ENCODE results near the gene CLDN16.

CLDN16 gene

DNA sequence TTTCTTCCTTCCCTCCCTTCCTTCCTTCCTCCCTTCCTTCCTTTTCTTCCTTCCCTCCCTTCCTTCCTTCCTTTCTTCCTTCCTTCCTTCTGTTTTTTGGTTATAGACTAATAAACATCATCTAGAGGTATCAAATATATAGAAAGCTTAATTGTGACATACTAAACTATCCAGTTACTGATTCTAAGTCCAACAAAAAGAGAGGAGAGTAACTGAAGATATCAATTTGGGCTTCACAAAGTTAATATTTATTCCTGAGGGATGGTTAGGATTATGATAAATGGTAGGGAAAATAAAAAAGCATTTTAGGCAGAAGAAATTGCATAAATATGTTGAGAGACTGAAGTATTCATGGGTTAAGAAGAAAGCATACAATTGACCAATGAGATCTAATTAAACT, 7.8 kb upstream of the CLDN16 start:
- DNase-seq (ENCODE audit: low read depth), result no peak

DNA sequence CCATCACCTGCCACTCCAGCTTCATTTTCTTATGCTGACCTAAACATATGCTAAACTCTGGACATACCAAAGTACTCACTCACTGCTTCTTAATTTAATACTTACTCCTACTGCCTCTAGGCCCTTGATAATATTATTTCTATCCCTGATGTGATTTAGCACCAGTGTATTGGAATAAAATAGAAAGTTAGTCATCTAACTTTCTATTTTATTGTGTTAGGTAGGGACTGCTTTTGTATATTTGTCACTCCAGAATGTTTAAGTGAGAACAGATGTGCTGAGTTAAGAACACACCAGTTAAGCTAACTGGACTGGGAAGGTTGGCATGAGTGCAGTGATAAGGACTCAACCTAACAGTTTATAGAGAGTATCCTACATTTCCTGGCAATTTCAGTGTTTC, 6.5 kb upstream of the CLDN16 start:
- no peak for DNase-seq (ENCODE audit: low read depth)

DNA sequence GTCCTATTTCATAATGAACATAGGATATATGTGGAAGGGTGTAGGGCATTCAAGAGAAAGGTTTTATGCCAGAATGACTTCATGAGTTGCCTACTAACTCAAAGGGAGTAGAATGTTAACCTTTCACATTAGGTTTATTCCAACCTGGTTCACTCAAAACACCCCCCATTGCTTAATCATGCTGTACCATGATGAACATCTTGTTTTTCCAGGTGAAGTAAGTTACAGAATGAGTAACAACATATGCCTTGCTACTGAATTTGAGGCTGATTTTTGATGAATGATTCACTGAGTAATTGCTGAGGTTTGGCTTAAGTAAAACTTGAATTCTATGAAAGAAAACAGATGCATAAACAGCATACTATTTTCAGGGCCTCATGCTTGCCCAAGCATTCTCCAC, 5.9 kb upstream of the CLDN16 start:
- no peak for DNase-seq (ENCODE audit: low read depth)

DNA sequence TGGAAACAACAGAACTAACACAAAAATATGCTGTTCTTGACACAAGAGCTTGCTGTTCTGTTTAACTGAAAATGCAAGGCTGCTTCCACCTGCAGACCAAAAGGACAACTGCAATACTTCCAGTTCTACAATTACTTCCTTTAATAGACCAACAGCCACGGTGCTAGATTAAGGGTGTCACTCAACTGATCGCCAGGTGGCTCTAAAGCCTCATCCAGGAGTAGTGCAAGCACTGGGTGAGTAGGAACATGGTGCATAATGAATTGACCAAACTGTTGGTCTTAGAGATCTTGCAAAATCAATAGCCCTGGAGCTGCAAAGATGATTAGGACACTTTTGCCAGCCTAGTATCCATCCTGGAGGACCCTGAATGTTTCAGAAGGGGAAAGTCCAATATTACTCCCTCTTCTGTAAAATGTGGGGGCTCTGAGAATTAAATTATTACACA, 3.6 kb upstream of the CLDN16 start:
- no peak for DNase-seq (ENCODE audit: low read depth)

DNA sequence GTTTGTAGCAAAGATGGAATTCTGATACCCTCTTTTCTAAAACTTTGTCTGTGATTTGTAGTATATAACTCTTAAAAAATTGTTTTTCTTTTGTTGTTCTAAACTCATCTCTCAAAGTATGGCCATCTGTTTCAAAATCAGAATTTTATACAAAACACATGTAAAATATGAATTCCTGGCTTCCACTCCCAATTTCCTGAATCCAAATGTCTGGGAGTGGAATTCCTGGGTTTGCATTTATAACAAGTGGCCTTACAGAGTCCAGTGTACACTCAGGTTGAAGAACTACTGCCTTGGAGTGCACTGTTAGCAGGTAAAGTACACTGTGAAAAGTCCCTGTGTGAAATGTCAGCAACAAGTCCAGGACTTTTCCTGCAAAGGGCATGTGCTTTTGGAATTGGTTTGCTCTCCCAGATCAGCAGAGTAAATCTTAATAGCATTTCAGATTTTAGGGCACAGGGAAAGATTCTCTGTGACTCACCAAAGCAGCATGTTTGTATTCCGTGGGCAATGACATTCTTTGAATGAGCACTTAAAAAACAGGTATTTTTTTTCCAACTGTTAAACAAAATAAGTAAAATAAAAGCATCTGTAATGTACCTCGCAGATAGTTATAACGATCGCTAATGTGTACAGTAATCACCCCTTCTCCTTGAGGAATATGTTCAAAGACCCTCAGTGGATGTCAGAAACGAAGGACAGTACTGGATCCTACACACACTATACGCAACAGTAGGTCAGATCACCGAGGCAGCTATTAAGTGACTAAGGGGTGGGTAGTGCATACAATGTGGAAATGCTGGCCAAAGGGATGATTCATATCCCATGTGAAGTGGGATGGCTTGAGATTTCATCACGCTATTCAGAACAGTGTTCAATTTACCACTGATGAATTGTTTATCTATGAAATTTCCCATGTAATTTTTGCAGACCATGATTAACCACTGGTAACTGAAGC, 2.0 kb upstream of the CLDN16 start:
- no peak for DNase-seq (ENCODE audit: low read depth)

DNA sequence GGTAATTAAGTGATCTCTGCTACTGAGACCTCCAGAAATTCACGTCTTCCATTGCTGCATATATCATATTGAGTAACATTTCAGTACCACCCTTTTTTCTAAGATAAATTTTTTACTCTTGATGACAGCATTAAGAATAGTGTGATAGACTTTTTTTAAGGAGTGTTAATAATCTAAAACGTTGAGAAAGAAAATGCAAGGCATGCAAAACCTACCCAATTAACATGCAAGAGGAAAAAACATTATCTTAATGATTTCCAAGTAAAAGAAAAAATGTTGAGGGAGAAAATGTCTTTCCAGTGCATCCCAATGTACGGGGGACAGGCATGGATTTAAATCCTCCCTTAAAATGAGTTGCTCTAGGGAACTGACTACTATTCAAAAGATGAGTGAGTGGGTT, 740 bp downstream of the CLDN16 start:
- DNase-seq (ENCODE audit: low read depth), result no peak

DNA sequence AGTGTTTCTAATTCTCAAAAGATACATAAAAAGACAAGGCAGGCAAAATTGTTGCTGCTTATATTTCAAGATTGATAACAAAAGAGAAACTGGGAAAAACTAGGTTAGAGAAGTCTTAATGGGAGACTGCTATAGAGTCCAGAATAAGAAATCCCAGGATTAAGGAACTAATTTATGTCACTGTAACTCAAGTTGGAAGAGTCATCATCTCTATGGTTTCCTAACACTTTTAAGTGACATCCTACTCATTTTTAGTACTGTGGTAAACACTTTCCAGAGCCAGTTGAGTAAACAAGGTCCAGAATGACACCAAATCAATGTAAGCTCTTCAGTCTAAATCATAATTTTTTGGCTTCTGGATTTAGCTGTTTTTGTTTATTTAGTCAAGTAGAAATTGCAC, 8.0 kb downstream of the CLDN16 start:
- DNase-seq (ENCODE audit: low read depth), result no peak

DNA sequence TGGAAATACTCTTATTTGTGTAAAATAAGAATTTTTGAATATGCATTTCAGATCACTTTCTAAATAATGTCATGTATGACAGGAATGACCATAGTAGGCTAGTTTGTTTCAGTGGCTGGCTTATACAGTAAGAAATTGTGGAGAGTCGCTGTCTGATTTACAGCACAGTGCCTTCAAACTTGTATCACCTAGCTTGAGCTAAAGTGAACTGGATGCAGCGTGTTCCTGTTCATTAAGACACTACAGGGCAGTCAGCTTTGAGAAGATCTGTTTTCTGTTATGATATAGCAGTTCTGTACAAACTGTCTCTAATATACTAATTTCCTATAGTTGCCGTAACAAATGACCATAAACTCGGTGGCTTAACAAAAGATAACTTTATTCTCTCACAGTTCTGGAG, 9.9 kb downstream of the CLDN16 start:
- DNase-seq (ENCODE audit: low read depth), result no peak

DNA sequence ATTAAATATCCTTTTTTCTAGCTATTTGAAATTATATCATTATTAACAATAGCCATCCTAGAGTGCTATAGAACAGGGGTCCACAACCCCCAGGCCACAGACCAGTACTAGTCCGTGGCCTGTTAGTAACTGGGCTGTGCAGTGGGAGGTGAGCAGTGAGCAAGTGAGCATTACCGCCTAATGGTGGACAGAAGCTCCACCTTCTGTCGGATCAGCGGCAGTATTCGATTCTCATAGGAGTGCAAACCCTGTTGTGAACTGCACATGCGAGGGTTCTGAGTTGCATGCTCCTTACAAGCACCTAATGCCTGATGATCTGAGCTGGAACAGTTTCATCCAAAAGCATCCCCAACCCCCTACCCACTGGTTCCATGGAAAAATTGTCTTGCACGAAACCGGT, 11.7 kb downstream of the CLDN16 start:
- no peak for DNase-seq (ENCODE audit: low read depth)

DNA sequence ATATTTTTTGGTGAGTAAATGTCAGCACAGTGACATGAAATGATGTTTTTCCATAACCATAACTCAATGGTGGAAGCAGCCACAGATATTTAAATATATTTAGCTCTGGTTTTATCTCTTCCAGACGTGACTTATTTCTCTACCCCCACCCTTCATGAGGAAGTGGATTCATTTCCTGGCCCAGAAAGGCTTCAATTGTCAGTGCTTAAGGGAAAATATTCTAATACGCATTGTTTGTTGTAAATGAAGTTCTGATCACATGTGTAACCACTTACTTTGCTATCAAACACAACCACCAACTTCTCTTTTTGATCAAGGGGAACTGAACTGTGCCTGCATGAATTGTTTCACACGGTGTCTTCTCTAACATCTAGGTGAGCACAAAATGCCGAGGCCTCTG, 14.0 kb downstream of the CLDN16 start:
- no peak for DNase-seq (ENCODE audit: low read depth)

DNA sequence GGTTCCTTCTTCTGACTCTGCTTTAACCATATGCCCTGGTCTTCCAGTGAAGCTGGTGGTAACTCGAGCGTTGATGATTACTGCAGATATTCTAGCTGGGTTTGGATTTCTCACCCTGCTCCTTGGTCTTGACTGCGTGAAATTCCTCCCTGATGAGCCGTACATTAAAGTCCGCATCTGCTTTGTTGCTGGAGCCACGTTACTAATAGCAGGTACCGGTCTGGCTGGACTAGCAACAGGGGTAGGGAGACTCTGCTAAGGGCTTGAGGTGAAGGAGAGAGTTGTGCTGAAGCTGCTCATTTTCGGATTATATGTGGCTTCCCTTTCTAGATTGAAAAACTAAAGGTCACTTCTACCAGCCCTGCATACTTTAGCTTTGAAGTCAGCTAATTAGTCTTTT, 16.8 kb downstream of the CLDN16 start:
- no peak for DNase-seq (ENCODE audit: low read depth)

DNA sequence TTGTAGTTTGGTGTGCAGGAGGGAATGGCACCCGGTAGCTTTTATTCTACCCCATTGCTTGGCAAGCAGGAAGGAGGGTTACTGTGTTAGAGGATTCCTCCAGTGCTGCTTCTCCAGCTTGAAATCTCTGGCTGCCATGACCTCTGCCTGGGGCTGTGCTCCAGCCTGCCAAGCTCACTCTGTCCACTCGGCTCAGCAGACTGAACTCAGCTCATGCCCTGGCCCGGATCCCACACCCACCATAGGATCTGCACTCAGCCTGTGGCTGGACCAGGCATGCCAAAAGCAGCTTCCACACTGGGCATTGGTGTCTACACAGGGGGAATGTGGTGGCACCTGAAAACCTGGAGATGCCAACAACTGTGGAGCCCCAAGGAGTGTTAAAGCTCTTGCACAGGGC, 26.3 kb downstream of the CLDN16 start:
- DNase-seq (ENCODE audit: low read depth), result no peak

DNA sequence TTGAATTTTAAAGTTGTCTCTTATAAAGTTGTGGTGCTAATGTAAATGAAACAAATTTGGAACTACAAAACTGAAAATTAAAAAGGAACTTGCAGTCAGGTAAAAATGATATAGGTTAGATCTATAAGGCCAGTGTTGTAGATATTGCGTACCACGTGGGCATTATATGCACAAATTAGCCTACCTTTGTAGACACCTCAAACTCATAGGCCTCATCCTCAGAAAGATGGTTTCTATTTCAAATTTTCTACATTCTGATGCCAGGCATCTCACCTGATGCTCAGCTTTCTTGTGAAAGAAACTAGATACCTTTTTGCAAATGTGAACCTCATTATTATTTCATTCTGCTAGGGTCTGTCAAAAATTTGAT, 36.1 kb downstream of the CLDN16 start:
- DNase-seq (ENCODE audit: low read depth), result no peak

DNA sequence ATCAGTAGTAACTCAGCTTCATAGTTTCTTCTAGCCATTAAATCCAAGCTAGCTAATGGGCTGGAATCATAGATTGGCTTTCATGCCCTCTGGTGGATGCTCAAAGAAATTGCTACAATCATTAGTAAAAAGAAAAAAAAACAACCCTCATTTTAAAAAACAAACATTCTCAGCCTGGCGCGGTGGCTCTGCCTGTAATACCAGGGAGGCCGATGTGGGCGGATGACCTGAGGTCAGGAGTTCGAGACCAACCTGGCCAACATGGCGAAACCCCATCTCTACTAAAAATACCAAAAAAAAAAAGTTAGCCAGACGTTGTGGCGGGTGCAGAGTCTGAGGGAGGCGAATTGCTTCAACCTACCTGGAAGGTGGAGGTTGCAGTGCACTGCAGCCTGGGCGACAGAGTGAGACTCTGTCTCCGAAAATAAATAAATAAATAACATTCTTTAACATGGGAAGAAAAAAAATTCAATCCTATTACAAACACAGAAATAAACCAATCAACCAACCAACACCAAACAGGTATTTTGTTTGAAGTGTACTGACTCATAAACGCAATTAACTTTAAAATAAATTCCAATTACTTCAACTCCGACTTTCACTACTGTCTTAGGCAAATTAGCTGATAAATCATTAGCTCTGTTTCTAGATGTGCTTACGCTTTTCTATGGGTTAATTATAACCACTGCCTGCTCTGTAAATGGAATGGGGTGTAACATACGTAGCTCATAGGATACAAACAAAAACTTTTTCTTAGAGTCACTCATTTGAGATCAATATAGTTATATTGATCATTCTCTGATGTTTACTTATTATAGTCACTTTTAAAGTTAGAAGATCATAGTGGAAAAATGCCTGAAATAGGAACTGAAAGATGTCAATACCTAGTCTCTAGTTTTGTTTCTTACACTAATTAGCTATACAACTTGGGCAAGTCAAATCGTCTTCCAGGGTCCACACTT, 36.8 kb downstream of the CLDN16 start:
- DNase-seq (ENCODE audit: low read depth), result no peak

DNA sequence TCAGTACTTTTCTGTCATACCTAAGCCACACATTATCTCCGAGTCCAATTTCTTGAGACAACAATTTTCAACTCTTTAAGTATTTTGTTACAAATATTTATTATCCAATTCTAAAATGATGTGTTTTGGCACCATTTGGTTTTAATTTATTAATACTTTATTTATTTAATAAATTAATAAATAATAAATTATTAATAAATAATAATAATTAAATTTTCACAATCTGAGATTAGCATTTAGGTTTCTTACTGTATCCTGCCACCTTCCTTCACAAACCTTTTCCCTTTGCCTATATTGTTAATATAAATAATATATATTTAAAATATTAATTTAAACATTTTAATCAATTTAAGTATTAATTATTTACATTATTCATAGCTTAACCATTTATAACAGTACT, 37.9 kb downstream of the CLDN16 start:
- DNase-seq (ENCODE audit: low read depth), result no peak

DNA sequence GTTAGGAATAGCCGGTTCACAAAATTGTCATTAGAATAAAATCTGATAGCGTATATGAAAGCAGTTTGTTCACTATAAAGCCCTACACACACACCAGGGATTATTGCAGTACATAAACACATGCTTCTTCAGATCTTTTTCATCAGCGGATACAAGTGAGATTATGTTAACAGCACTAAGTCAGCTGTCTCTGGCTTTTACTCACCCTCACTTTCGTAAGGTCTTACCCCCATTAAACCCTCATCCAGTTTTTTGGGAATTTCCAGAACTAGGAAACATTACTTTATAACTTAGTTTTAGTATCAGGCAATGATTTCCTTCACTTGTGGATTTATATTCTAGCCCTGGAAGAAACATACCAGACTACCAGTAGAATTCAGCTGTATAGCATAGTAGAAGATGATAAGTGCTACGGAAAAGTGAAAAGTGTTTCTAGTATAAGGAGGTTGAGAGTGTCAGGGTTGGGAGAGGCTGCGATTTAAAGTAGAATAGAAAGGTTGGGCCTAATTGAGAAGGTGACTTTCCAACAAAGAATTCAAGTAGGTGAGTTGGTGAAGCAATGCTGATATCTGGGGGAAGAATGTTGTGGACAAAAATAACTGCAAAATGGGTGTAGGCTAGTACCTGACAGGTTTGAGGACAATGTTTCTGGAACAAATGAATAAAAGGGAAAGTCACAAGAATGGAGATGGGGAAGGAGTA, 39.0 kb downstream of the CLDN16 start:
- DNase-seq (ENCODE audit: low read depth), result no peak

DNA sequence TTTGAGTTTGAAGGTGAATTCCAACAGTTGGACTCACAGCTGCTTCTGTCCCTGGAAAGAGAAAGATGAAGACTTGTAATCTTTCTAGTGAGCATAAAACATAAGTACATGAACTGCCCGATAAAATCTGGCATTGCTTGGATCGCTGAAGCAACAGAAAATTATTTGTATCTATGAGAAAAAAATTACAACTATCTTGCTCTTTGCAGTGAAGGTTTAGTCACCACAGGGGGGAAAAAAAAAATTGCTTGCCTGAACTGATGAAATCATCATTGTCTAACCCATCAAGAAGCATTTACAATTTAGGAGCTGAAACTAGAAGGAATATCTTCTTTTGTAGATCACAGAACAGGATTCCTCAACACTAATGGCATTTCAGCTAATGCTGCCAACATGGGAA, 41.7 kb downstream of the CLDN16 start:
- no peak for DNase-seq (ENCODE audit: low read depth)

DNA sequence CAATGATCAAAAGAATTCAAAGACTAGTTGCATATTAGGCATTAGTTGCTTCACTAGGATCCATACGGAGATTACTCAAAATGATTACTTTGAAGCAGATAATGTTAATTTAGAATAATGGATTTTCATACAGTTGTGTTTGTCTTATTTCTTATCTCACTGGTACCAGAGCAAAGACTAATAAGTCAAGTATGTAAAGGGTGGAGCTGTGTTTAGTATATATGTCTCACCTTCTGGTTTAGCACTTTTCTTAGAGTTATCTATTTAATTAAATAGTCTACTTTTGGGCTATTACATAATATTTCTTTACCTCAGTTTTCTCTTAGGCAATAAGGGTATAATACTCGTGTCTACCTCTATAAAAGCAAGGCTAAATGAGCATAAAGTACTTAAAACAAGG, 42.9 kb downstream of the CLDN16 start:
- no peak for DNase-seq (ENCODE audit: low read depth)

DNA sequence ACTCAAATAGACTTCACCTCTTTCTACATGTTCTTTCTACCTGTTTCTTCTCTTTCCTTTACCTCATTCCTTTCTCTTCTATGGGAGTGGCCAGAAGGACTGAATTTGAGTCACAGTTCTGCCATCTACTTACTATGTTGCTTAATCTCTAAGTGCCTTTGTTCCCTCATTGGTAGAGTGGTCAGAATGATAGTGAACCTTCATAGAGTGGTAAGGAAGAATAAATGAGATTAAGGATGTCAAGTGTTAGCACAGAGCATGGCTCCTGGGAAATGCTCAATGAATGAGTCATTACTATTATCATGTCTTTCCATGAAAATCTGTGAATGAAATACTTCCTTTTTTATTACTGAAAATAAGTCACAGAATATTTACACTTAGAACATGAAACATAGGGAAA, 44.3 kb downstream of the CLDN16 start:
- no peak for DNase-seq (ENCODE audit: low read depth)

DNA sequence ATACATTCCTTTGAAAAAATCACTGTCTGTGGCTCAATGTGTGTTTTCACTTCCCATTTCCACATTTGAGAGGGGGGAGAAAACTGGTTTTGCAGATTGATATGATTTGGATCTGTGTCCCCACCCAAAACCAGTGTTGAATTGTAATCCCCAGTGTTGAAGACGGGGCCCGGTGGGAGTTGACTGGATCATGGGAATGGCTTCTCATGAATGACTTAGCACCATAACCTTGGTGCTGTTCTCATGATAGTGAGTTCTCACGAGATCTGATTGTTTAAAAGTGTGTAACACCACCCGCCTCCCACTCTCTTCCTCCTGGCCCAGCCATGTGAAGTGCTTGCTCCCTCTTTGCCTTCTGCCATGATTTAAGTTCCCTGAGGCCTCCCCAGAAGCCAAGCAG, 45.7 kb downstream of the CLDN16 start:
- DNase-seq (ENCODE audit: low read depth), result no peak

DNA sequence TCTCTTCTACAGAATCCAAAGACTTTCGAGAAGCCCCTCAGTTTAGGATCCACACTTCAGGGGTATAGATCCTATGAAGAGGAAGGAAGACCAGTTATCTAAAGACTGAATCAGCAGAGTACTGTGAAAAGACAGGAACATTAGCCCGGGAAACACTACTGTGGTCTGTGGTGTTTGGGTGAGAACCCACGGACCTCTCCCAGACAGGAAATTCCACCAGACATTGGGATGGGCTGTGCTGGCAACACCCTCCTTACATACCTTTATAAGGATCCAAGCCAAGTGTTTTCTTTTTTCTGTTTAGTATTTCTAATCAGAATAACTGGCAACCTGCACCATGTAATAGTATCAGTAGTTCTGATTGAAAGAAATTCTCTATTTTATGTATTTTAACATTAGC, 47.7 kb downstream of the CLDN16 start:
- DNase-seq (ENCODE audit: low read depth), result no peak

DNA sequence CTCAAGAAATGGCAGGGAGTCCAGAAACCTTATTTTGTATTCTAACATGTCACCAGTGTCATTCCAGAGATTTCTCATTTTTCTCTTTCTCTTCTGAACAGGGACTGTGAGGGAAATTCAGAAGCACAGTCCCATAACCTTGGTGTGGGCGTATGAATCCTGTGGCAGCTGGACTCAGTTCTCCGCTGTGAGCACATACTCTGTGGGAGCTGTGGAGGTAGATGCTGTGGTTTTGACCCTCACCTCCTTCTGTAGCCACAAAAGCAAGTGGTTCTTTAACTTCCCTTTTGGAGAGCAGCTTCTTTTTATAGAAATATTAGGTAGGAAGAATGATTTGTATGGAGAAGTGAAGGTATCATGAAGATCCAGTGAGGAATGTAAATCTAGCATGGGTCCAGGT, 48.4 kb downstream of the CLDN16 start:
- no peak for DNase-seq (ENCODE audit: low read depth)
